Measurements from ENCODE around the gene RAB14. TPM values are rescaled to one million over a fixed set of nuclear protein-coding genes. Genes with fewer than 3 reads are reported as not detected.

Gene RAB14
- total RNA-seq, 1 experiment from 2014 or later = 63.1 TPM

- Histone ChIP-seq H3K27me3 (ENCODE audit: insufficient read depth, low read length) (no peaks in the 10 kb centered on the region), H3K27ac (ENCODE audit: low read depth, low read length) (no peak overlapping the region), H3K4me1 (ENCODE audit: control insufficient read depth in 1 of 2, insufficient read depth in 2 of 2, low read length in 2 of 2) (no peaks in the 10 kb centered on the region), H3K4me2 (ENCODE audit: low read length) (no peak overlapping the region), H3K36me3 (ENCODE audit: control insufficient read depth in 1 of 2, insufficient read depth in 2 of 2, low read length in 2 of 2) (peaks cover 0 to 9% of the 10 kb centered on the region in 2 experiments; a peak in 3 of 4 replicates), H3K9ac (ENCODE audit: low read length) (no peak overlapping the region), H3K9me3 (ENCODE audit: control insufficient read depth in 1 of 2, insufficient read depth in 1 of 2, low read depth in 1 of 2, low read length in 2 of 2) (no peaks in the 10 kb centered on the region), H3K79me2 (ENCODE audit: insufficient read depth, low read length) (no peaks in the 10 kb centered on the region), H4K20me1 (ENCODE audit: insufficient read depth) (no peaks in the 10 kb centered on the region), H2AFZ (ENCODE audit: low read depth, low read length, poor library complexity, severe bottlenecking) (no peak overlapping the region), H3K4me3 (replicated peaks in 1 of 2; ENCODE audit: low read depth in 1 of 2, low read length in 2 of 2) (no peak overlapping the region), H3K9me2 (ENCODE audit: insufficient read depth) (no peaks in the 10 kb centered on the region)
- CTCF ChIA-PET = no interaction called here
- ATAC-seq (no peak), DNase-seq (ENCODE audit: low read depth, low spot score) (no peak)
- no TSS peak for BruUV-seq (replicated peaks)
- TF ChIP-seq FOSL1 (IDR thresholded peaks at IDR 0.05; ENCODE audit: low read depth) (no peak), ZNF274 (IDR thresholded peaks at IDR 0.05; ENCODE audit: low read depth, low read length) (no peak), ELF1 (IDR thresholded peaks at IDR 0.05; ENCODE audit: borderline replicate concordance, low read depth) (no peak), MAX (IDR thresholded peaks at IDR 0.05) (no peak), EZH2 (IDR thresholded peaks at IDR 0.05) (no peak), POLR2A (IDR thresholded peaks at IDR 0.05; ENCODE audit: borderline replicate concordance, extremely low read depth, insufficient read depth, insufficient read length) (no peak), SIN3A (IDR thresholded peaks at IDR 0.05; ENCODE audit: low read depth) (no peak), ZBTB33 (IDR thresholded peaks at IDR 0.05; ENCODE audit: extremely low read depth, insufficient replicate concordance, low read length) (no peak), ZFX (IDR thresholded peaks at IDR 0.05) (no peak), SRF (IDR thresholded peaks at IDR 0.05; ENCODE audit: low read depth) (no peak), POLR2AphosphoS5 (IDR thresholded peaks at IDR 0.05; ENCODE audit: low read depth, low read length) (no peak), CEBPB (IDR thresholded peaks at IDR 0.05; ENCODE audit: low read depth) (no peak), ATF3 (IDR thresholded peaks at IDR 0.05) (no peak)
- POLR2A ChIA-PET = no interaction called here
- intact Hi-C loops (cut with micrococcal nuclease) = no loop called here
- RAD21 ChIA-PET (ENCODE audit: low non-redundant PET in 1 of 2, low total read pairs in 2 of 2, uncharacterized antibody in 2 of 2, unreplicated experiment in 2 of 2) = no interaction called here
Measured at GRCh38 chr9:121141306-121141705, 60.4 kb downstream of the RAB14 start.

Measured in HCT116 (cell line).